Left lung (tissue), 10 donors: Measurements from ENCODE around the gene CAPN3. TPM values are rescaled to one million over a fixed set of nuclear protein-coding genes. Genes with fewer than 3 reads are reported as not detected.

Source experiments
- ATAC-seq: fragments of 200-7000 bp; cut with Tn5 transposase; one replicate; pipeline ENCODE4 v1.9.1; 2020; ENCODE audit warnings: moderate library complexity
- DNase-seq, 4 donors: peaks; one replicate each; pipeline ENCODE4 v3.0.0-alpha.2; 2013 to 2020
- H3K27ac ChIP-seq, 2 donors: fragments of 200-600 bp; sonication (generic) in 1 of 2; one replicate each; pipeline versions ENCODE4 v1.5.0 to v1.8.0; 2020 to 2021
- H3K27me3 ChIP-seq, 2 donors: fragments of 200-600 bp; sonication (generic) in 1 of 2; one replicate each; pipeline versions ENCODE4 v1.5.0 to v1.8.0; 2020 to 2021
- H3K36me3 ChIP-seq, 2 donors: fragments of 200-600 bp; sonication (generic) in 1 of 2; one replicate each; pipeline versions ENCODE4 v1.5.0 to v1.8.0; 2020 to 2021
- H3K4me1 ChIP-seq, 2 donors: fragments of 200-600 bp; one replicate each; pipeline ENCODE4 v1.8.0; 2021
- H3K4me3 ChIP-seq, 2 donors: fragments of 200-600 bp; sonication (generic) in 1 of 2; one replicate each; pipeline versions ENCODE4 v1.5.0 to v1.8.0; 2020 to 2021; ENCODE audit warnings: mild to moderate bottlenecking in 1 of 2
- H3K9me3 ChIP-seq, 2 donors: fragments of 200-600 bp; sonication (generic) in 1 of 2; one replicate each; pipeline versions ENCODE4 v1.5.0 to v1.8.0; 2020 to 2021
- CTCF ChIP-seq, 2 donors: fragments of 200-600 bp; sonication (generic) in 1 of 2; IDR thresholded peaks; one replicate each; pipeline versions ENCODE4 v1.5.0 to v1.8.0; 2021; ENCODE audit warnings: antibody characterized with exemption in 2 of 2
- intact Hi-C, 2 donors: fragments of 100-400 bp; cut with DNase I; formaldehyde crosslinking; loops; one replicate each; pipeline versions ENCODE4 v1.11.2 to v1.14.2; 2022
- polyA plus RNA-seq, 6 donors: library from polyadenylated mRNA; unstranded; fragments of 120-200 nt; gene quantifications; one replicate each; pipeline ENCODE4 v1.2.1, GENCODE V29; 2013; ENCODE audit not compliant: insufficient read length in 6 of 6
- total RNA-seq, 2 donors: library from RNA; stranded (reverse); fragmentation: NEBNext Ultra II Directional; extraction: Animal tissue kit (Norgen Biotek cat#: 25700); gene quantifications; one replicate each; pipeline ENCODE4 v1.2.1, GENCODE V29; 2021
- donor health status: DM: no; HTN: yes; CAD: no.
- donor health status: DM: no; HTN: no; CAD: no.

CAPN3 gene
- total and polyA plus RNA-seq, 8 donors, result 12.4 to 32.9 (median 17.4) TPM

GRCh38 chr15:42457445-42458442, 98.4 kb downstream of the CAPN3 start:
- peak overlapping the region; percentile 79 to 89 for H3K27ac ChIP-seq
- no peak overlapping the region for H3K4me3 ChIP-seq
- peaks cover 6 to 29% of the 10 kb centered on the region in 2 donors for H3K4me1 ChIP-seq
- peaks cover 0 to 22% of the 10 kb centered on the region in 2 donors for H3K36me3 ChIP-seq
- no peak for TF ChIP-seq CTCF (IDR thresholded peaks at IDR 0.05)
- DNase-seq (peak in 3 of 4 donors; percentile 71 to 96 (median 91)), ATAC-seq (peak; percentile 94)
- H3K9me3 ChIP-seq, result no peaks in the 10 kb centered on the region
- H3K27me3 ChIP-seq, result no peaks in the 10 kb centered on the region
- intact Hi-C loops, result no loop called here

GRCh38 chr15:42461261-42461660, 102.0 kb downstream of the CAPN3 start:
- Histone ChIP-seq H3K4me3 (no peak overlapping the region), H3K9me3 (no peaks in the 10 kb centered on the region), H3K27me3 (no peaks in the 10 kb centered on the region), H3K4me1 (peaks cover 6 to 29% of the 10 kb centered on the region in 2 donors), H3K36me3 (peaks cover 0 to 36% of the 10 kb centered on the region in 2 donors), H3K27ac (no peak overlapping the region)
- no peak for TF ChIP-seq CTCF (IDR thresholded peaks at IDR 0.05)
- DNase-seq, result peak in 1 of 4 donors; percentile 11
- ATAC-seq, result no peak
- intact Hi-C loops, result no loop called here

Other genes starting within 250 kb of the CAPN3 start
- 100 to 1,000 TPM in 1 of 2 donors, 10 to 100 TPM in 1; 63.2 to 100 TPM for gene PLA2G4F, start 202.9 kb upstream of the CAPN3 start, total RNA-seq
- gene PLA2G4F, start 202.9 kb upstream of the CAPN3 start, polyA plus RNA-seq, result 10 to 100 TPM in 3 of 6 donors, 1 to 10 TPM in 3; 3.1 to 14.7 (median 9.4) TPM
- gene VPS39, start 151.2 kb upstream of the CAPN3 start, total RNA-seq, result 10 to 100 TPM; 57.8 to 65.6 TPM
- gene VPS39, start 151.2 kb upstream of the CAPN3 start, polyA plus RNA-seq, result 10 to 100 TPM; 74.8 to 87.7 (median 83.3) TPM
- gene GANC, start 86.3 kb upstream of the CAPN3 start, total RNA-seq, result 10 to 100 TPM; 70.9 to 85.3 TPM
- 10 to 100 TPM; 30.1 to 42.2 (median 34.2) TPM for gene GANC, start 86.3 kb upstream of the CAPN3 start, polyA plus RNA-seq
- 100 to 1,000 TPM; 110 to 118 TPM for gene TMEM87A, start 86.1 kb upstream of the CAPN3 start, total RNA-seq
- gene TMEM87A, start 86.1 kb upstream of the CAPN3 start, polyA plus RNA-seq, result 10 to 100 TPM; 63.6 to 82.7 (median 73.1) TPM
- 100 to 1,000 TPM in 1 of 2 donors, 10 to 100 TPM in 1; 93.1 to 106 TPM for gene ZNF106, start 131.6 kb downstream of the CAPN3 start, total RNA-seq
- 10 to 100 TPM; 46.6 to 56.6 (median 49.6) TPM for gene ZNF106, start 131.6 kb downstream of the CAPN3 start, polyA plus RNA-seq
- 10 to 100 TPM; 89.9 to 96.3 TPM for gene SNAP23, start 136.1 kb downstream of the CAPN3 start, total RNA-seq
- 10 to 100 TPM; 84.8 to 97.1 (median 90.5) TPM for gene SNAP23, start 136.1 kb downstream of the CAPN3 start, polyA plus RNA-seq
- 10 to 100 TPM; 26.7 to 27.9 TPM for gene LRRC57, start 189.3 kb downstream of the CAPN3 start, total RNA-seq
- 10 to 100 TPM; 21.5 to 27.2 (median 22.7) TPM for gene LRRC57, start 189.3 kb downstream of the CAPN3 start, polyA plus RNA-seq
- 10 to 100 TPM; 18.4 to 20.5 TPM for gene HAUS2, start 189.3 kb downstream of the CAPN3 start, total RNA-seq
- gene HAUS2, start 189.3 kb downstream of the CAPN3 start, polyA plus RNA-seq, result 10 to 100 TPM; 21.2 to 27.1 (median 23.9) TPM
- gene STARD9, start 216.1 kb downstream of the CAPN3 start, total RNA-seq, result 10 to 100 TPM in 1 of 2 donors, 1 to 10 TPM in 1; 9.4 to 10.9 TPM
- gene STARD9, start 216.1 kb downstream of the CAPN3 start, polyA plus RNA-seq, result 10 to 100 TPM; 16.4 to 22.6 (median 19.8) TPM